ENCODE data around the gene ARPC5.
"Not testable (repeated sequence)": the region's sequence is repeated elsewhere in the genome, so short reads cannot be mapped to it uniquely, and the experiment has no call there.

Gene ARPC5

DNA sequence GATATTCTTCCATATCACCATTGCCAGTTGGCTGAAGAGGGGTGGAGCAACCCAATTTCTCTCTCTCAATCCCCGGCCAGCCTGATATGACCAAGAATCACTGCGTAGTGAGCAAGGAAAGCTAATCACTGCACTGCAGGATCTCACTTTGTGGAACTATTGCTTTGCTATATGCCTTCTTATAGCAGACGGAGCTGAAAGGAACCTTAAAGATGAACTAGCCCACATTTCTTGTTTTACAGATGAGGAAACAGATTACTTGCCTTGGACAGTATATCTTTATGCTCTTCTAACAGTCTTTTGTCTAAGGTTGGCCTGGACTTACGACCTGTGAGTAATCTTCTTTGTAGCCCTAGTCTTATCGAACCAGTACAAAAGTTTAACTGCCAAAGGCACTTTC is 9.9 kb upstream of the ARPC5 start:
- DNase-seq: no peak

DNA sequence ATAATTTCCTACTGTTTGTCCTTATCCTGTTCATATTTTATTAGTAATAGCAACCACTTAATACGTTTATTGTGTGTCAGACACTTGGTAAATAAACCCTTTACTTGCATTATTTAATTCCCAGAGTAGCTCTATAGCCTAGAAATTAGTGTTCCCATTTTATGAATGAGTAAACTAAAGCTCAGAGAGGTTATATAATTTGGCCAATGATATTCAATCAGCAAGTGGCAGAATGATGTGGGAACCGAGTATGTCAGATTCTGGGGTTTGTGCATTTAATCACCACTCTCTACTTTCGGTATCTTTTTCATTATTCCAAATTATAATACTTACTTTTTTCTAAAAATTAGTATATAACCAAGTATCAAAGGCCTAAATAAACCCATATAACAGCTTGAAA is 6.6 kb upstream of the ARPC5 start:
- no peak for DNase-seq

- DNase-seq: no peak
Observed at GRCh38 chr1:183640193-183640592, 4.6 kb upstream of the ARPC5 start.

- peak; percentile 62 for DNase-seq
Observed at GRCh38 chr1:183638649-183639387, 3.2 kb upstream of the ARPC5 start.

DNA sequence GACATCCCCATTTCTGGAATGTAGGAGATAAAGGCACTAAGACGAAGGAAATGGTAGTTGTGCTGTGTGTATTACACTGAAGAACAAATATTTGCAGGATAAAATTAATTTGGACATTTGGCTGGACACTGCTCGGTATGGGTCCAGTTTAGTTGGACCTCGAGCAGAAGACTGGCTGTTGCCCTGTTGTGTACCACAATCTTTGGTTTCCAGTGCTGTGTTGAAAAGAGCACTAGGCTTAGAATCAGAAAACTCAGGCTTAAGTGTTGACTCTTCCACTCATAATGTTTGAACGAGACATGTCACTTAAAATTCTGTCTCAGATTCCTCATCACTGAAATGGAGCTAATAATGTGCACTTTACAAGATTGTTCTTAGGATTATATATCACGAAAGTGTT is 1.2 kb upstream of the ARPC5 start:
- no peak for DNase-seq

DNA sequence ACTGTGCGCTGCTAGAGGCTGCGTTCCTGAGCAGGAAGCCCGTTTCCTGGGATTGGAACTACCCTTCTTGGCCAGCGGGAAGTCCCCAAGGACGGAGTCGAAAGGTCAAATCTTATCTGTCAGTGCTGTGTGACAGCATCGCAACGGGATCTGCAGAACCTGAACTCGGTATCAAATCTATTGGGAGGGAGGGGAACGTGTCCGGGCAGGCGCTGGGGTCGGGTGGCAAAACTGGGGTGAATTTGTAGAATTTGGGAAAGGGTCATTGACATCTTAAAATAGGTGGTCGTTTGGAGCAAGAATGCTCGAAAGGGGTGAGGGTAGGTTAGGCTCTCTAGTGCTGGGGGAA is 725 bp upstream of the ARPC5 start:
- no peak for DNase-seq

- no peak for DNase-seq
Observed at GRCh38 chr1:183635099-183635605, 431 bp downstream of the ARPC5 start.

DNA sequence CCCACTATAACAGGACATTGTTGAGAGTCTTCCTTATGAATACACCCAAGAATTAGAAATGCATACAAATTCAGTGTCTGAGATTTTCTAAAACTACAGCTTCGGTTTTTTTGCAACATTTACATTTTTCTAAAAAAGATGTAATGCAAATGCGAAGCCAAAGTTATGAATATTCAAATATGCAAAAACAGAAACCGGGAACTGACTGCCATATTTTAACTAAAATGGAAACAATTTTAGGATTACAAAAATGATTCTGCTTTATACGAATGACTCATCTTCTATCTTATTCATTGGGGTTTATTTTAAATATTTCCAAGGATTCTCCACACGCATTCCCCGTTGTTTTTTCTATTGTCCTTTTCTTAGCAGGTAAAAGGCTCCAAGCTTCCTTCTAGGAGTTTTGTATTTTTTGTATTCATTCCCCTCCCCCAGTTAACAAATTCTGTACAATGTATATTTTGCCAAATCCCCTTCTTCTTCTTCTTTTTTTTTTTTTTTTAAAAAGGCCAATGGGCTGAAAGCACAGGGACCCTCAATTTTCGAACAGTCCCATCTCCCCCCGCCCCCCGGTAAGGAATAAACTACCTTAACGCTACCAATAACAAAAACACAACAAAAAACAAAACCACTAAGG is 1.0 kb downstream of the ARPC5 start:
- DNase-seq: no peak

DNA sequence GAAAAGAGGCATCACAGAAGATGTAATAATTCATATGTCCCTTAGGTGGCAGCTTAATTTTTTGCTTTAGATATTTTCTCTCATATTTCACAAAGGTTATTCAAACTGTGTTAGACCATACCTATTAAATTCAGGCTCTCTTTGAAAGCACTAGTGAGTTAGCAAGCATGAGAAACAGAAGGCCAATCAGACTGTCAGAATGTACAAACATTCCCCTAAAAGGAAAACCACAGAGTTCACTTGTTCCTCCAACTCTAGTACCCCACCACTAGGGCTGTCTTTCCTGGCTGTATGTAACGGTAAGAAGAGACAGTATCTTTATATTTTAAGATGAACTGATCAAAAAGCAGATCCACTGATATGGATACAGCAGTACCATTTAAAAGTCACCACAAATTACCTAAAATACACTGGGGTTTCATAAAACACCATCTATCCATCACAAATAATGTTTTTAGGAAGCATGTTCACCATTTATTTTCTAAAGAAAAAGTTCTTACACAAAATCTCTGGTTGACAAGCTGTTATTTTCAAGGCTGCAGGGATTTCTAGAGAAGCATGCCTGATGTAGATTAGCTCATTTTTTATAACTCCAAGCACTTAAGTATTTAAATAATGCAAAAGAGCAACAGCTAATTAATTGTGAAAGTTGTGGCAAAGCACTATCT is 1.8 kb downstream of the ARPC5 start:
- peak; percentile 76 for DNase-seq

DNA sequence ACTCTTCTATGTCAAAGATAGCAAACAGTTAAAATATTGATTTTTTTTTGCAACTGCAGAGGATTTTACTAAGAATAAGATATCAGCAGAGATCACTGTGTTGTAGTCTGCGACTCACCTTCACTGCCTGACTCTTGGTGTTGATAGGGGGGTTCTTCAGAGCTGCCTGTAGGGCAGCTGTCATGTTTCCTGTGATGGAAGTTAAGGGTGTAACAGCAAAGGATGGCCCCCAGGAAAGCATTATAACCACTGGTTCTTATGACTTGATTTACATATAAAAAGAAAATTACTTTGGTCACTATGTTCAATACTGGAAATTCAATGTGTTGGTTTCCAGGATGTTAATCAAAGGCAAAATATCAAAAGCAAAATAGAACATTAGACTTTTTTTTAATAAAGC is 2.6 kb downstream of the ARPC5 start:
- DNase-seq: no peak

DNA sequence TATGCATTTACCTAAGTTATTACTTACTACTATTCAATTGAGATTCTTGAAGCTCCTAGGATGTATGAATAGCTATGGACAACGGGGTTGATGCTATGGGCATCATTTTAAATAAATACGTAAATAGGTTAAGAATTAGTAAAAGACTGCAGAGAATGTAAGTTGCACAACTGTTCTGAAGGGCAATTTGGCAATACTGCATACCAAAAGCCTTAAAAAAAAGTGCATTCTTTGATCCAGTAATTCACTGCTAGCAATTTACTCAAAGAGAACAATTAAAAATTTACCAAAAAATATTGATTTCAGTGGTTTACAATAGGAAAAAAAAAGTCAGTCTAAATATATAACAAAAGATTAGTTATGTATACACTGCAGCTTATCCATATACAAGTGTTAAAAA is 3.5 kb downstream of the ARPC5 start:
- DNase-seq: no peak

DNA sequence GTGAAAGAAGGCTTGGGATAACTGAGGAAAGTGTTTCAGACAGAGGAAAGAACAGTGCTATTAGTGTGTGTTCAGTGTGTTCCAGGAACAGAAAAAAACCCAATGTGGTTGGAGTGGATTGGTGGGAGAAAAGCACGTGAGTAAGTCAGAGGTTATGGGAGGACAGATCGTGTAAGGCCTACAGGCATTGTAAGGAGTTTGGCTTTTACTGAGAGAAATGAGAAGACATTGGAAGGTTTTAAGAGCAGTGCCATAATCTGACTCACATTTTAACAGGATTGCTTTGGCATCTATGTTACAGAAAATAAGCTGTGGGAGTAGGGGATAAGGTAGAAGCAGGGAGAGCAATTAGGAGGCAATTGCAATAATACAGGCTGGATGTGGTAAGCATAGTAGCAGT is 4.8 kb downstream of the ARPC5 start:
- DNase-seq: no peak

DNA sequence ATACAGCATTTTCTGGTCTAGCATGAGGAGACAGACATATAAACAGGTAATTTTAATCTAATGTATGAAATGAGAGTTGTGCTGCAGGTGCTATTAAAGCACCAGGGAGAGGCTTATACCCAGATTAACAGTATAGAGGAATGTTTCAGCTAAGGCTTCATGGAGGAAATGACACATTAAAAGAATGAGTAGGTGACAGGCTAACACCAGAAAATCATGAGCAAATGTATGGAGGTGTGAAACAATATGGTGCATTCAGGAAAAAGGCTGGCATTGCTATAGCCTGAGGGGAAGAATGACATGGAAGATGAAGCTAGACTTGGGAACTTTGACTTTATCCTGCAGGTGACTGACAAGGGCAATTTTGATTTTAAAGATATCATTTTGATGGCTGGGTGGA is 7.0 kb downstream of the ARPC5 start:
- no peak for DNase-seq

- DNase-seq: not testable (repeated sequence)
Observed at GRCh38 chr1:183626236-183626635, 9.3 kb downstream of the ARPC5 start.

DNA sequence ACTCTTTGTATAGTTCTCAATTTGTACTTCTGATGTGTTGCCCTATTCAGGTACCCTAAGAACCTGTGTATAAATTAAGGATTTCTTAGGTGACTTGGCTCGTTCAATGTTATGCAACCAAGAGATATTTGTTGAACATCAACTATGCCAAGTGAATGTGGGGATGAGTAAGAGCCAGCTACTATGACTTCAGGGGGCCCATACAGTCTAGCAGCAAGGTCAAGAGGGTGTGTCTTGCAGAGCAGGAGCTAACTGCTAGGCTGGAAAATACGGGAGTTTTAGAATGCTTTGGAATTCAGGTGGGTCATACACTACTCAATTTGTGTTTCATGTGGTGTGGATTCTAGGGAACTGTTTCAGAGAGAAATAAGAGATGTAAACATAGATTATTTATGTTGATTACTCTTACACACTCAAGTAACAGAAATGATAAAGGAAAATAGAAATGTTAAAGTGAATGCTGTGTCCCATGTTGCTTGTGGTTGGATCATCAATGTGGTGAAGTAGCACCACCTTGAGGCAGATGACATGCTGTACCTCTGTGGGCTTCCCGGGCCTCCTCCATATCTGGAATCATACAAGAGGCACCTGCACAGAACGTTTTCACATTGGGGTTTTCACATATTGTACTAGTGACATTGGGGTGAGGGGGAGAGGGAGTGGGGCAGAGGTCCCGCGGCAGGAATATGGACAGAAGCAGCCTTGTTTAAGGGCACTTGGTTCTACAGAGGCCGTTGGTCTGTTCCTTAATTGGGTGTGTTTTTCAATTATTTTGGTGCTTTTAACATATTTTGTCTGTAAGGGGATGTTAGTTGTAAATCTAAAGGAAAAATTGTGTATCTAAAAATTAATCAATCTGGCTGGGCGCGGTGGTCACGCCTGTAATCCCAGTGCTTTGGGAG is 12.4 kb downstream of the ARPC5 start:
- DNase-seq: peak; percentile 45

GRCh38 chr1:183622013-183622412 is 13.6 kb downstream of the ARPC5 start:
- no peak for DNase-seq

DNA sequence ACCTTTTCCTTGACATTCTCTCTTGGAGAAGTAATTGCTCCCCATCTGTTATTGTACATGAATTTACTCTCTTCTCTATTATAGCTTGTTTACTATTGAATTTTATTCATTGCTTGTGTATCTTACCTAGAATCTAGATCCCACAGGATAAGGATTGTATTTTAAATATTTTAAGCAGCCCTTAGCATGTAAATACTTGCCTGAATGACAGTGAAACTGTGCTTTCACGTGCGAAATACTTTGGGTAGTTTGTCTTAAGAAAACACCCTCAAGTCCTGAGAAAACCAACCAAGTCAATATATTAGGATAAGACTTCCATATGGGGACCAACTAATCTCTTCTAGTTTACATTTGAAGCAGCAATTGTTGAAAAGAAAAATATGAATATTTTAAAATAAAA is 15.3 kb downstream of the ARPC5 start:
- DNase-seq: no peak

GRCh38 chr1:183619781-183620180 is 15.8 kb downstream of the ARPC5 start:
- DNase-seq: no peak

GRCh38 chr1:183618202-183618601 is 17.4 kb downstream of the ARPC5 start:
- DNase-seq: not testable (repeated sequence)

- DNase-seq: not testable (repeated sequence)
Observed at GRCh38 chr1:183612975-183613374, 22.6 kb downstream of the ARPC5 start.

- DNase-seq: no peak
Observed at GRCh38 chr1:183612407-183612806, 23.2 kb downstream of the ARPC5 start.

DNA sequence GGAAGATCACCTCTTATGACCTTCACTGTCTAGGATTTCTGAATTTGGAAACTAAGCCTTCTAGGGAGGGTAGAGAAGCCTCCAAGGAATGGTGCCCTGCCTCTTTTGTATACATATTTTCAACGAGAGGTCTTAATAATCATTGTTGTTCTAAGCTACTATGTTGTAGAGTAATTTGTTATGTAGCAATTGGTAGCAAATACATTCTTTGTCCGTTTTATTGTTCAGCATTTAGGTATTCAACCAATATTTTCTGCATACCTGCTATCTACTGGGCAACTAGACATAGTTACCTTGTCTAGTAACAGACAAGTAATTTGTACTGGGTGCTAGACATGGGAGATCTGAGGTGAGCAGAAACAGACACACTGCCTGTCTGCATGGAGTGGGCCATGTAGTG is 24.6 kb downstream of the ARPC5 start:
- DNase-seq: no peak

Data from MV-4-11 (cell line).